ENCODE data around the gene H19. TPM values are rescaled to one million over a fixed set of nuclear protein-coding genes. Genes with fewer than 3 reads are reported as not detected.

The H19 gene
- total RNA-seq, 2 donors from 2014 or later, result 0.55 to 3.8 TPM

DNA sequence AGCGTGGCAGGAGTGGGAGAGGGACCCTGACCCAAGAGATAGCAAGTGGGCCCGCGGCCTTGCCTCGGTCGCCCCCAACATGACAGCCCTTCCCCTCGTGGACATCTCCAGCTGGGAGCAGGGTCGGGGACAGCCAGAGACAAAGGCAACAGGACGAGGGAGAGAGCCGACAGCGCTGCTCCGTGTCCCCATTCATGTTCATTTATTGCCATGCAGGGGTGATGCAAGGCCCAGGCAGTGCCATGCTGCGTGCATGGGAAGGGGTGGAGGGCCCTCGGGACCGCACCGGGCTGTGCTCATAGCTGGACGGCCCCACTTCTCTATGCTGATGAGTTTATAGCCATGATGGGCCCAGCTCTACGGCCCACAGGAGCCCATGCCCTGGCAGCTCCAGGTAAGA is 37.9 kb downstream of the H19 start:
- Mint-ChIP-seq H3K4me3 (no peak overlapping the region), H3K27ac (no peak overlapping the region), H3K27me3 (ENCODE audit: insufficient read depth) (no peaks in the 10 kb centered on the region), H3K36me3 (ENCODE audit: low read depth) (no peaks in the 10 kb centered on the region), H3K4me1 (no peaks in the 10 kb centered on the region), H3K9me3 (no peaks in the 10 kb centered on the region)
- Histone ChIP-seq H3K9me3 (ENCODE audit: control insufficient read depth, low read length) (no peaks in the 10 kb centered on the region), H3K36me3 (ENCODE audit: control insufficient read depth, insufficient read depth, low read length) (no peaks in the 10 kb centered on the region), H3K4me1 (ENCODE audit: control insufficient read depth, insufficient read depth, low read length) (no peaks in the 10 kb centered on the region), H3K9ac (ENCODE audit: extremely low read depth, low read length, poor library complexity, severe bottlenecking) (no peak overlapping the region), H3K27me3 (ENCODE audit: control insufficient read depth, insufficient read depth, low read length, poor library complexity, severe bottlenecking) (no peaks in the 10 kb centered on the region), H3K4me3 (ENCODE audit: low read length) (no peak overlapping the region), H3K27ac (ENCODE audit: low read depth, low read length) (no peak overlapping the region)
- no peak for DNase-seq
- WGBS, 2 experiments (ENCODE audit: insufficient coverage in 1 of 2, insufficient read length in 1 of 2), result 80% methylated on average over 3 of the region's 17 CpGs; no CpG with 5 or more reads in 1 of the 2 experiments
- TF ChIP-seq CTCF (conservative IDR thresholded peaks at IDR 0.05), result no peak

DNA sequence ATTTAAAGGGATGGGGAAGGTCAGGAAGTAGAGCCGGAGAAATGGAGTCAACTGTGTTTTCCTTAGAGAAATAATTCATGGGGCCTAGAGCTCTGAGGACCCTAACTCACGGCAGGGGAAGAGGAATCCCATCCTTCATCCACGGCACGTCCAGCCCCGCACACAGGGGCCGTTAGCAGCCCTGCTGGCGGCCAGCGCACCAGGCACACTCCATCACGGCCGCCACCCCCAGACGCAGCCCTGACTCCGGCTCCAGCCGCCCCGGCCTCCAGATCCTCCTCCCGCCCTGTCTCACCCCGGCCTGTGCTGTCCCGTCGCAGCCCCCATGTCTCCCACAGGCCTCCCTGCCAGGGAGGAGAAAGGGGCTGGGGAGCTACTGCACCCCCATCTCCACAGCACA is 39.3 kb downstream of the H19 start:
- no peaks in the 10 kb centered on the region for H3K27me3 ChIP-seq (ENCODE audit: control insufficient read depth, insufficient read depth, low read length, poor library complexity, severe bottlenecking)
- H3K4me3 ChIP-seq (ENCODE audit: low read length), result no peak overlapping the region
- Mint-ChIP-seq H3K9me3 (no peaks in the 10 kb centered on the region), H3K27ac (no peak overlapping the region), H3K36me3 (ENCODE audit: low read depth) (no peaks in the 10 kb centered on the region), H3K4me3 (no peak overlapping the region), H3K27me3 (ENCODE audit: insufficient read depth) (no peaks in the 10 kb centered on the region), H3K4me1 (no peaks in the 10 kb centered on the region)
- H3K4me1 ChIP-seq (ENCODE audit: control insufficient read depth, insufficient read depth, low read length), result no peaks in the 10 kb centered on the region
- no peak for TF ChIP-seq CTCF (conservative IDR thresholded peaks at IDR 0.05)
- H3K9me3 ChIP-seq (ENCODE audit: control insufficient read depth, low read length), result no peaks in the 10 kb centered on the region
- no peak overlapping the region for H3K9ac ChIP-seq (ENCODE audit: extremely low read depth, low read length, poor library complexity, severe bottlenecking)
- no peak for DNase-seq
- no peak overlapping the region for H3K27ac ChIP-seq (ENCODE audit: low read depth, low read length)
- H3K36me3 ChIP-seq (ENCODE audit: control insufficient read depth, insufficient read depth, low read length), result no peaks in the 10 kb centered on the region
- no CpG with 5 or more reads among the region's 18 CpGs for WGBS, 2 experiments (ENCODE audit: insufficient coverage in 1 of 2, insufficient read length in 1 of 2)

- no peaks in the 10 kb centered on the region for H3K36me3 ChIP-seq (ENCODE audit: control insufficient read depth, insufficient read depth, low read length)
- 60% methylated on average over 3 of the region's 23 CpGs; no CpG with 5 or more reads in 1 of the 2 experiments for WGBS, 2 experiments (ENCODE audit: insufficient coverage in 1 of 2, insufficient read length in 1 of 2)
- no peak overlapping the region for H3K4me3 ChIP-seq (ENCODE audit: low read length)
- H3K4me1 ChIP-seq (ENCODE audit: control insufficient read depth, insufficient read depth, low read length), result no peaks in the 10 kb centered on the region
- no peak for TF ChIP-seq CTCF (conservative IDR thresholded peaks at IDR 0.05)
- DNase-seq, result no peak
- no peaks in the 10 kb centered on the region for H3K27me3 ChIP-seq (ENCODE audit: control insufficient read depth, insufficient read depth, low read length, poor library complexity, severe bottlenecking)
- Mint-ChIP-seq H3K36me3 (ENCODE audit: low read depth) (no peaks in the 10 kb centered on the region), H3K9me3 (no peaks in the 10 kb centered on the region), H3K27me3 (ENCODE audit: insufficient read depth) (no peaks in the 10 kb centered on the region), H3K27ac (no peak overlapping the region), H3K4me3 (no peak overlapping the region), H3K4me1 (no peaks in the 10 kb centered on the region)
- no peak overlapping the region for H3K27ac ChIP-seq (ENCODE audit: low read depth, low read length)
- no peak overlapping the region for H3K9ac ChIP-seq (ENCODE audit: extremely low read depth, low read length, poor library complexity, severe bottlenecking)
- no peaks in the 10 kb centered on the region for H3K9me3 ChIP-seq (ENCODE audit: control insufficient read depth, low read length)
Measured at GRCh38 chr11:1953489-1954266, 44.0 kb downstream of the H19 start.
